ENCODE results near the gene ZNF521. TPM values are rescaled to one million over a fixed set of nuclear protein-coding genes. Genes with fewer than 3 reads are reported as not detected.

The ZNF521 gene
- total RNA-seq, 4 donors from 2014 or later: 4.7 to 15.4 (median 7.7) TPM

- 66 to 71% methylated on average over 3 of the region's 3 CpGs for WGBS, 2 donors
- intact Hi-C loops (cut with DNase I; ENCODE audit: low total_unique reads): no loop called here
- no peak overlapping the region for H3K4me3 ChIP-seq (ENCODE audit: low read depth, poor library complexity, severe bottlenecking)
- DNase-seq (ENCODE audit: low spot score in 2 of 2): no peak
- TF ChIP-seq CTCF (IDR thresholded peaks at IDR 0.05) (no peak), POLR2A (IDR thresholded peaks at IDR 0.05) (no peak)
These were observed 210.6 kb downstream of the ZNF521 start for GRCh38 chr18:25141399-25141798.

GRCh38 chr18:25140962-25141308 is 211.0 kb downstream of the ZNF521 start:
- intact Hi-C loops (cut with DNase I; ENCODE audit: low total_unique reads): no loop called here
- DNase-seq (ENCODE audit: low spot score in 2 of 2): no peak
- no peak overlapping the region for H3K4me3 ChIP-seq (ENCODE audit: low read depth, poor library complexity, severe bottlenecking)
- 61 to 74% methylated on average over 4 of the region's 4 CpGs for WGBS, 2 donors
- no peak for TF ChIP-seq CTCF (IDR thresholded peaks at IDR 0.05)
- TF ChIP-seq POLR2A (IDR thresholded peaks at IDR 0.05): no peak

GRCh38 chr18:25140124-25140961 is 211.6 kb downstream of the ZNF521 start:
- intact Hi-C loops (cut with DNase I; ENCODE audit: low total_unique reads): no loop called here
- TF ChIP-seq CTCF (IDR thresholded peaks at IDR 0.05) (no peak), POLR2A (IDR thresholded peaks at IDR 0.05) (no peak)
- WGBS, 2 donors: 42 to 52% methylated on average over 8 of the region's 8 CpGs
- DNase-seq (ENCODE audit: low spot score in 2 of 2): no peak
- no peak overlapping the region for H3K4me3 ChIP-seq (ENCODE audit: low read depth, poor library complexity, severe bottlenecking)

- H3K4me3 ChIP-seq (ENCODE audit: low read depth, poor library complexity, severe bottlenecking): no peak overlapping the region
- 75 to 76% methylated on average over 4 of the region's 4 CpGs for WGBS, 2 donors
- intact Hi-C loops (cut with DNase I; ENCODE audit: low total_unique reads): no loop called here
- DNase-seq (ENCODE audit: low spot score in 2 of 2): no peak
- TF ChIP-seq CTCF (IDR thresholded peaks at IDR 0.05) (no peak), POLR2A (IDR thresholded peaks at IDR 0.05) (no peak)
These were observed 214.8 kb downstream of the ZNF521 start for GRCh38 chr18:25137197-25137472.

GRCh38 chr18:25136416-25137196 is 215.4 kb downstream of the ZNF521 start:
- TF ChIP-seq POLR2A (IDR thresholded peaks at IDR 0.05) (no peak), CTCF (IDR thresholded peaks at IDR 0.05) (no peak)
- 67 to 70% methylated on average over 9 of the region's 9 CpGs for WGBS, 2 donors
- no peak for DNase-seq (ENCODE audit: low spot score in 2 of 2)
- H3K4me3 ChIP-seq (ENCODE audit: low read depth, poor library complexity, severe bottlenecking): no peak overlapping the region
- intact Hi-C loops (cut with DNase I; ENCODE audit: low total_unique reads): no loop called here
